Calu3 (cell line): ENCODE results near the gene ACOT13. TPM values are rescaled to one million over a fixed set of nuclear protein-coding genes. Genes with fewer than 3 reads are reported as not detected.
A peak's percentile ranks its signal among the peaks of the same experiment; 100 is the strongest.

Experiments
- BruUV-seq: library from RNA; stranded (reverse); fragments of 400-500 nt; replicated peaks from 2 replicates; lab custom pipeline; 2021; lab: Mats Ljungman, UMichigan
- CTCF ChIA-PET: fragments of 300-600 bp; sonication (Branson Sonifier 250); formaldehyde crosslinking; loops from one replicate; lab custom pipeline; 2022; ENCODE audit warnings: antibody characterized with exemption; lab: Charles Lee
- DNase-seq: peaks from one replicate; pipeline ENCODE4 v3.0.0; 2022
- H3K27ac Mint-ChIP-seq: one replicate; pipeline ENCODE4 v1.8.0; 2022; ENCODE audit warnings: mixed read lengths; ENCODE audit not compliant: unreplicated experiment
- H3K27me3 Mint-ChIP-seq: one replicate; pipeline ENCODE4 v1.8.0; 2022; ENCODE audit warnings: mixed read lengths; ENCODE audit not compliant: unreplicated experiment
- H3K36me3 Mint-ChIP-seq: one replicate; pipeline ENCODE4 v1.8.0; 2022; ENCODE audit warnings: mild to moderate bottlenecking, moderate library complexity, mixed read lengths; ENCODE audit not compliant: insufficient read depth, unreplicated experiment
- H3K4me1 Mint-ChIP-seq: one replicate; pipeline ENCODE4 v1.8.0; 2022; ENCODE audit warnings: mild to moderate bottlenecking, low read depth, mixed read lengths; ENCODE audit not compliant: unreplicated experiment
- H3K4me3 Mint-ChIP-seq: one replicate; pipeline ENCODE4 v1.8.0; 2022; ENCODE audit warnings: mild to moderate bottlenecking, low read depth, moderate library complexity, mixed read lengths; ENCODE audit not compliant: unreplicated experiment
- H3K9me3 Mint-ChIP-seq: one replicate; pipeline ENCODE4 v1.8.0; 2022; ENCODE audit warnings: low read depth, mixed read lengths; ENCODE audit not compliant: unreplicated experiment
- CTCF ChIP-seq: fragments of 200-600 bp; IDR thresholded peaks from one replicate; pipeline ENCODE4 v1.8.0; 2022; ENCODE audit warnings: antibody characterized with exemption; ENCODE audit not compliant: unreplicated experiment
- intact Hi-C: fragments of 100-400 bp; cut with micrococcal nuclease; formaldehyde crosslinking; loops from one replicate; pipeline ENCODE4 v1.10.0; 2022; ENCODE audit not compliant: unreplicated experiment
- total RNA-seq: library from RNA; stranded (reverse); gene quantifications from 2 replicates; pipeline ENCODE4 v1.2.3, GENCODE V29; 2022

ACOT13 gene
- total RNA-seq, 1 experiment from 2014 or later, result 78.9 TPM

DNA sequence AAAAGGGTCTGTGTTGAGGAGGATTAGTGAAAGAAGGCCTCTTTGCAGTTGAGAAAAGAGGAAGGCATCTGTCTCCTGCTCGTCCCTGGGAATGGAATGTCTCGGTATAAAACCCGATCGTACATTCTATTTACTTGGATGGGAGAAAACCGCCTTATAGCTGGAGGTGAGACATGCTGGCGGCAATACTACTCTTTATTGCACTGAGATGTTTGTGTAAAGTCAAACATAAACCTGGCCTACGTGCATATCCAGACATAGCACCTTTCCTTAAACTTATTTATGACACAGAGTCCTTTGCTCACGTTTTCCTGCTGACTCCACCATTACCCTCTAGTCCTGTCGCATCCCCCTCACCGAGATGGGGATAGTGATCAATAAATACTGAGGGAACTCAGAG is 4.6 kb upstream of the ACOT13 start:
- DNase-seq, result no peak
- H3K27me3 Mint-ChIP-seq, result no peaks in the 10 kb centered on the region
- no peak for TF ChIP-seq CTCF
- H3K27ac Mint-ChIP-seq, result no peak overlapping the region
- intact Hi-C loops, result no loop called here
- peaks cover 45% of the 10 kb centered on the region for H3K36me3 Mint-ChIP-seq
- H3K4me1 Mint-ChIP-seq, result peaks cover 63% of the 10 kb centered on the region
- CTCF ChIA-PET, result no interaction called here
- BruUV-seq, result no TSS peak
- no peaks in the 10 kb centered on the region for H3K9me3 Mint-ChIP-seq
- no peak overlapping the region for H3K4me3 Mint-ChIP-seq

DNA sequence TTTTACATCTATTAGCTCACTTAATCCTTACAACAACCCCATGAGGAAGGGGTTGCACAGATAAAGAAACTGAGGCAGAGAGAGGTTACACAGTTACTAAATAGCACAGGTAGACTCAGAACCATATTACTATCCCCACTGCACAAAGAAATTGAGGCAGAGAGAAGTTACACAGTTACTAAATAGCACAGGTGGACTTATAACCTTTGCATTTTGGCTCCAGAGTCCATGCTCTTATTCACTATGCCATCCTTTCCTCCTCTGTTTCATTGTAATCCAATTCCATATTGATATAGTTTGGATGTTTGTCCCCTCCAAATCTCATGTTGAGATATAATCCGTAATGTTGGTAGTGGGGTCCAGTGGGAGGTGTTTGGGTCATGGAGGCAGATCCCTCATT is 3.7 kb upstream of the ACOT13 start:
- no TSS peak for BruUV-seq
- Mint-ChIP-seq H3K27me3 (no peaks in the 10 kb centered on the region), H3K4me1 (peaks cover 63% of the 10 kb centered on the region), H3K27ac (no peak overlapping the region), H3K4me3 (no peak overlapping the region), H3K36me3 (peaks cover 49% of the 10 kb centered on the region), H3K9me3 (no peaks in the 10 kb centered on the region)
- DNase-seq, result no peak
- intact Hi-C loops, result no loop called here
- TF ChIP-seq CTCF, result no peak
- CTCF ChIA-PET, result no interaction called here

- Mint-ChIP-seq H3K4me1 (peaks cover 55% of the 10 kb centered on the region), H3K9me3 (no peaks in the 10 kb centered on the region), H3K27me3 (no peaks in the 10 kb centered on the region), H3K4me3 (peak overlapping the region; percentile 87), H3K27ac (peak overlapping the region; percentile 90), H3K36me3 (peaks cover 43% of the 10 kb centered on the region)
- CTCF ChIA-PET, result interaction anchor here (0.7 kb wide), 1 partner anchor 120 kb away, joined by 3 read pairs; no protein-coding TSS in a partner anchor
- no peak for DNase-seq
- TF ChIP-seq CTCF, result no peak
- no TSS peak for BruUV-seq
- intact Hi-C loops, result no loop called here
Measured at GRCh38 chr6:24664046-24664987, 2.6 kb upstream of the ACOT13 start.

GRCh38 chr6:24666097-24666640 is 708 bp upstream of the ACOT13 start:
- intact Hi-C loops, result no loop called here
- TF ChIP-seq CTCF, result no peak
- no peaks in the 10 kb centered on the region for H3K27me3 Mint-ChIP-seq
- DNase-seq, result peak; percentile 57
- H3K4me1 Mint-ChIP-seq, result peaks cover 46% of the 10 kb centered on the region
- H3K4me3 Mint-ChIP-seq, result peak overlapping the region; percentile 87
- peak overlapping the region; percentile 90 for H3K27ac Mint-ChIP-seq
- BruUV-seq, result TSS peak; percentile 42
- peaks cover 5% of the 10 kb centered on the region for H3K9me3 Mint-ChIP-seq
- H3K36me3 Mint-ChIP-seq, result peaks cover 43% of the 10 kb centered on the region
- CTCF ChIA-PET, result interaction anchor here (0.7 to 2.9 kb wide), 5 partner anchors 18 to 85 kb away, joined by 3 to 39 read pairs (median 10); partner anchors contain the start of gene KIAA0319
